Tibial nerve (tissue), 4 donors: ENCODE data around the gene TCFL5. TPM values are rescaled to one million over a fixed set of nuclear protein-coding genes. Genes with fewer than 3 reads are reported as not detected.

Experiments
- DNase-seq, 2 donors: peaks; one replicate each; pipeline ENCODE4 v3.0.0-alpha.2; 2019; ENCODE audit warnings: low spot score in 2 of 2
- H3K27ac ChIP-seq, 4 donors: fragments of 200-600 bp; sonication (generic) in 3 of 4; one replicate each; pipeline ENCODE4 v1.5.1; 2017 to 2019; ENCODE audit warnings: mild to moderate bottlenecking in 1 of 4
- H3K27me3 ChIP-seq, 2 donors: fragments of 200-600 bp; sonication (generic) in 1 of 2; one replicate each; pipeline versions ENCODE4 v1.5.1 to v1.6.0; 2017 to 2019
- H3K36me3 ChIP-seq, 3 donors: fragments of 200-600 bp; sonication (generic); one replicate each; pipeline ENCODE4 v1.5.1; 2018 to 2019
- H3K4me1 ChIP-seq, 4 donors: fragments of 200-600 bp; sonication (generic) in 3 of 4; one replicate each; pipeline ENCODE4 v1.5.1; 2017 to 2019
- H3K4me3 ChIP-seq, 4 donors: fragments of 200-600 bp; sonication (generic) in 3 of 4; one replicate each; pipeline ENCODE4 v1.5.1; 2017 to 2019; ENCODE audit warnings: mild to moderate bottlenecking in 1 of 4, moderate library complexity in 1 of 4
- H3K9me3 ChIP-seq, 4 donors: fragments of 200-600 bp; sonication (generic) in 3 of 4; one replicate each; pipeline ENCODE4 v1.5.1; 2017 to 2019
- CTCF ChIP-seq, 5 experiments: fragments of 200-600 bp in 3 of 5; fragments of 450-650 bp in 2 of 5; sonication (generic) in 3 of 5; IDR thresholded peaks; one replicate each; pipeline ENCODE4 v1.5.1; 2016 to 2019; ENCODE audit warnings: antibody characterized with exemption in 5 of 5, mild to moderate bottlenecking in 3 of 5, moderate library complexity in 2 of 5
- EP300 ChIP-seq, 2 donors: sonication (generic); formaldehyde crosslinking; IDR thresholded peaks; one replicate each; pipeline ENCODE4 v1.6.1; 2017; ENCODE audit warnings: antibody characterized with exemption in 2 of 2, mild to moderate bottlenecking in 1 of 2
- POLR2A ChIP-seq, 2 donors: fragments of 450-650 bp; IDR thresholded peaks; one replicate each; pipeline ENCODE4 v1.6.1; 2017; ENCODE audit warnings: antibody characterized with exemption in 2 of 2, mild to moderate bottlenecking in 2 of 2, moderate library complexity in 2 of 2
- WGBS, 2 donors: methylation state at CpG; one replicate each; pipeline ENCODE4 v1.1.5; 2018; 5-methylcytosine and 5-hydroxymethylcytosine counted together
- total RNA-seq, 4 donors: library from RNA; depleted of rRNA; stranded (reverse); fragments of >200 nt; gene quantifications; one replicate each; pipeline ENCODE4 v1.1.0, GENCODE V29; 2016

TCFL5 gene
- total RNA-seq, 4 donors from 2014 or later: 9.8 to 25.1 (median 16.2) TPM

- H3K4me1 ChIP-seq: peaks cover 0 to 20% (median 4%) of the 10 kb centered on the region in 4 donors
- H3K36me3 ChIP-seq: peaks cover 0 to 51% (median 0%) of the 10 kb centered on the region in 3 donors
- DNase-seq: no peak
- H3K9me3 ChIP-seq: no peaks in the 10 kb centered on the region
- no peak overlapping the region for H3K4me3 ChIP-seq
- TF ChIP-seq POLR2A (IDR thresholded peaks at IDR 0.05) (no peak), EP300 (IDR thresholded peaks at IDR 0.05) (peak in 1 of 2 donors; percentile 42)
- 71 to 81% methylated on average over 8 of the region's 8 CpGs for WGBS, 2 donors
- no peaks in the 10 kb centered on the region for H3K27me3 ChIP-seq
- peak overlapping the region in 3 of 4 donors; percentile 43 to 67 (median 66) for H3K27ac ChIP-seq
Measured at GRCh38 chr20:62837790-62838127, 23.9 kb downstream of the TCFL5 start.

DNA sequence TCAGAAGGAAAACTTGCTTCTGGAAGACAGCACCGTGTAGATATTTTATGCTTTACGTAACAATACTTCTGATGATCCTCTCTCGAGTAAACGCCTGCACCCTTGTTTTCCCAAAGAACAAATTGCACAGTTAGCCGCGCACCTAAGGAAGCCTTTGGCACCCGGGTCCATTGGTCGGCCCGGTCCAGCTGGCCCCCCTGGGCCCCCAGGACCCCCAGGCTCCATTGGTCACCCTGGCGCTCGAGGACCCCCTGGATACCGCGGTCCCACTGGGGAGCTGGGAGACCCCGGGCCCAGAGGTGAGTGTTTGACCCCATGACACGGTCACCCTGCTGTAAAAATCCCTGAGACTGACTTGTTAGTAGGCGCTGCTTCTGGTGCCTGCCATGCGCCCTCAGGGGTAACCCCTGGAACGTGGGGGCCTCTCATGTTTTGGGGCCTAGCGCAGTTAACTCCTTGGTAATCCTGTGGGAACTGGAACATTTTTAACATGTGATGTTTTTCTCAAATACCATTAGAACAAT lies 24.6 kb downstream of the TCFL5 start:
- TF ChIP-seq POLR2A (IDR thresholded peaks at IDR 0.05) (no peak), EP300 (IDR thresholded peaks at IDR 0.05) (no peak), CTCF (IDR thresholded peaks at IDR 0.05) (no peak)
- no peak for DNase-seq
- peak overlapping the region in 3 of 4 donors; percentile 43 to 67 (median 66) for H3K27ac ChIP-seq
- peaks cover 0 to 27% (median 11%) of the 10 kb centered on the region in 4 donors for H3K4me1 ChIP-seq
- no peaks in the 10 kb centered on the region for H3K9me3 ChIP-seq
- H3K36me3 ChIP-seq: peaks cover 0 to 51% (median 0%) of the 10 kb centered on the region in 3 donors
- 81 to 83% methylated on average over 19 of the region's 19 CpGs for WGBS, 2 donors
- H3K4me3 ChIP-seq: no peak overlapping the region
- H3K27me3 ChIP-seq: no peaks in the 10 kb centered on the region

DNA sequence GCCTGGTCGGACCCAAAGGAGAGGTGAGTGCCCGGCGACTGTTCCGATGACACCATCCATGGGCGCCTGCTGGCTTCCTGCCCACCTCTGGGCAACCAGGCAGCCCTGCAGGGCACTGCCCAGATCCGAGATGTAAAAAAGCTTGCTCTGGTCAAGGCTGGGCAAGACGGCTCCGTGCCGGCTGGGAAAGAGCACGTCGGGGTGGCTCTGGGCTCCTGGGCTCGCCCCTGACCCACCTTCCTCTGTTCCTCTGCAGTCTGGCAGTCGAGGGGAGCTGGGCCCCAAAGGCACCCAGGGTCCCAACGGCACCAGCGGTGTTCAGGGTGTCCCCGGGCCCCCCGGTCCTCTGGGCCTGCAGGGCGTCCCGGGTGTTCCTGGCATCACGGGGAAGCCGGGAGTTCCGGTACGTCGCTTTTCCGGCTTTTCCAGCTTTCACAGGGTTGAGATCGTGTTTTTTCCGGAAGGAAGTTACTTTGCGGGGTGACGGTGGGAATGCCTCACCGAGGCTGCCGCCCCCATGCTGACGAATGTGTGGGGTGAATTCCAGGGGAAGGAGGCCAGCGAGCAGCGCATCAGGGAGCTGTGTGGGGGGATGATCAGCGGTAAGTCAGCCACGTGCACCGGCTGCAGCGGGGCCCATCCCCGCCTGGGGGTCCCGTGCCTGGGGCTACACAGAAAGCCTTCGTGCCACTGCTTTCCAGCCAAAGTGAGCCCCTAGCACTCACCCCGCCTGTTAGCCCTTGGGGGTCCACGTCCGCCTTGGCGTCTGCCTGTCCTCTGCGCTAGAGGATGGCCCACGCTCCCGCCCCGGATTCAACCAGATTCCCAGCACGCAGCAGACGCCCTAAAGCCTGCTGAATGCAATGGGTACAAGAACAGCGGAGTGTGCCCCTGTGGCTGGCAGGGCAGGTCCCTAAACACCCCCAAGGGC lies 25.4 kb downstream of the TCFL5 start:
- TF ChIP-seq EP300 (IDR thresholded peaks at IDR 0.05) (no peak), CTCF (IDR thresholded peaks at IDR 0.05) (no peak), POLR2A (IDR thresholded peaks at IDR 0.05) (no peak)
- no peak for DNase-seq
- Histone ChIP-seq H3K4me3 (peak overlapping the region in 1 of 4 donors; percentile 27), H3K27me3 (no peaks in the 10 kb centered on the region), H3K36me3 (peaks cover 0 to 51% (median 0%) of the 10 kb centered on the region in 3 donors), H3K4me1 (peaks cover 0 to 35% (median 19%) of the 10 kb centered on the region in 4 donors), H3K9me3 (no peaks in the 10 kb centered on the region), H3K27ac (peak overlapping the region in 2 of 4 donors; percentile 12 to 66)
- WGBS, 2 donors: 67 to 72% methylated on average over 36 to 44 of the region's 52 CpGs

GRCh38 chr20:62834967-62835730 lies 26.5 kb downstream of the TCFL5 start:
- Histone ChIP-seq H3K4me3 (no peak overlapping the region), H3K27me3 (no peaks in the 10 kb centered on the region), H3K36me3 (peaks cover 0 to 42% (median 0%) of the 10 kb centered on the region in 3 donors), H3K4me1 (peaks cover 0 to 40% (median 22%) of the 10 kb centered on the region in 4 donors), H3K27ac (peak overlapping the region in 1 of 4 donors; percentile 20), H3K9me3 (no peaks in the 10 kb centered on the region)
- WGBS, 2 donors: 81 to 85% methylated on average over 24 of the region's 24 CpGs
- TF ChIP-seq EP300 (IDR thresholded peaks at IDR 0.05) (no peak), POLR2A (IDR thresholded peaks at IDR 0.05) (no peak), CTCF (IDR thresholded peaks at IDR 0.05) (no peak)
- no peak for DNase-seq

GRCh38 chr20:62832951-62833391 lies 28.7 kb downstream of the TCFL5 start:
- peak overlapping the region in 1 of 4 donors; percentile 3 for H3K4me3 ChIP-seq
- no peak for DNase-seq

More at GRCh38 chr20:62832951-62833391, 28.7 kb downstream of the TCFL5 start:
- TF ChIP-seq CTCF (IDR thresholded peaks at IDR 0.05) (no peak), POLR2A (IDR thresholded peaks at IDR 0.05) (no peak), EP300 (IDR thresholded peaks at IDR 0.05) (no peak)
- Histone ChIP-seq H3K9me3 (no peaks in the 10 kb centered on the region), H3K27ac (peak overlapping the region; percentile 49 to 81 (median 77)), H3K4me1 (peaks cover 0 to 40% (median 22%) of the 10 kb centered on the region in 4 donors), H3K36me3 (peaks cover 0 to 41% (median 0%) of the 10 kb centered on the region in 3 donors), H3K27me3 (no peaks in the 10 kb centered on the region)
- WGBS, 2 donors: 40 to 43% methylated on average over 14 of the region's 14 CpGs
